Stimulated activated effector memory CD8-positive, alpha-beta T cell treated with anti-CD3 and anti-CD28 coated beads, Interleukin-12 subunit alpha, Interleukin-12 subunit beta, amount 100 ng/mL, for 72 hours (primary cell): ENCODE data around the gene NFATC2.

Source experiments
- ATAC-seq: fragments of 150-1000 bp; cut with Tn5 transposase; 2 replicates; pipeline ENCODE4 v1.10.0; 2021
- DNase-seq, 2 donors: peaks; one replicate each; pipeline ENCODE4 v3.0.0; 2021 to 2022; ENCODE audit warnings: low spot score in 2 of 2
- H3K27ac Mint-ChIP-seq: one replicate; pipeline ENCODE4 v1.8.0; 2022; ENCODE audit warnings: mild to moderate bottlenecking, mixed read lengths
- H3K36me3 Mint-ChIP-seq: one replicate; pipeline ENCODE4 v1.8.0; 2022; ENCODE audit warnings: mild to moderate bottlenecking, mixed read lengths
- H3K4me1 Mint-ChIP-seq: one replicate; pipeline ENCODE4 v1.8.0; 2022; ENCODE audit warnings: mixed read lengths
- H3K4me3 Mint-ChIP-seq: one replicate; pipeline ENCODE4 v1.8.0; 2022; ENCODE audit warnings: mild to moderate bottlenecking, mixed read lengths
- H3K9me3 Mint-ChIP-seq: one replicate; pipeline ENCODE4 v1.8.0; 2022; ENCODE audit warnings: mixed read lengths

The NFATC2 gene

GRCh38 chr20:51444922-51445438, 97.5 kb downstream of the NFATC2 start:
- no peaks in the 10 kb centered on the region for H3K9me3 Mint-ChIP-seq
- no peak overlapping the region for H3K4me3 Mint-ChIP-seq
- H3K27ac Mint-ChIP-seq, result peak overlapping the region; percentile 77
- H3K4me1 Mint-ChIP-seq, result peaks cover 59% of the 10 kb centered on the region
- peaks cover 98% of the 10 kb centered on the region for H3K36me3 Mint-ChIP-seq
- ATAC-seq (no peak), DNase-seq (no peak)

GRCh38 chr20:51444467-51444866, 98.1 kb downstream of the NFATC2 start:
- peaks cover 98% of the 10 kb centered on the region for H3K36me3 Mint-ChIP-seq
- DNase-seq (no peak), ATAC-seq (no peak)
- H3K4me3 Mint-ChIP-seq, result no peak overlapping the region
- H3K27ac Mint-ChIP-seq, result peak overlapping the region; percentile 77
- no peaks in the 10 kb centered on the region for H3K9me3 Mint-ChIP-seq
- peaks cover 64% of the 10 kb centered on the region for H3K4me1 Mint-ChIP-seq

- H3K36me3 Mint-ChIP-seq, result peaks cover 88% of the 10 kb centered on the region
- H3K4me3 Mint-ChIP-seq, result no peak overlapping the region
- ATAC-seq, result no peak
- peaks cover 76% of the 10 kb centered on the region for H3K4me1 Mint-ChIP-seq
- peak overlapping the region; percentile 67 for H3K27ac Mint-ChIP-seq
- no peak for DNase-seq
- no peaks in the 10 kb centered on the region for H3K9me3 Mint-ChIP-seq
These were observed 99.9 kb downstream of the NFATC2 start for GRCh38 chr20:51442602-51443001.

- peaks cover 68% of the 10 kb centered on the region for H3K4me1 Mint-ChIP-seq
- H3K27ac Mint-ChIP-seq, result no peak overlapping the region
- ATAC-seq (no peak), DNase-seq (no peak)
- no peaks in the 10 kb centered on the region for H3K9me3 Mint-ChIP-seq
- no peak overlapping the region for H3K4me3 Mint-ChIP-seq
- peaks cover 91% of the 10 kb centered on the region for H3K36me3 Mint-ChIP-seq
These were observed 101.9 kb downstream of the NFATC2 start for GRCh38 chr20:51440589-51440988.

GRCh38 chr20:51439160-51439689, 103.3 kb downstream of the NFATC2 start:
- H3K4me3 Mint-ChIP-seq, result no peak overlapping the region
- no peak for DNase-seq
- H3K4me1 Mint-ChIP-seq, result peaks cover 67% of the 10 kb centered on the region
- peak overlapping the region; percentile 80 for H3K27ac Mint-ChIP-seq
- H3K9me3 Mint-ChIP-seq, result no peaks in the 10 kb centered on the region
- H3K36me3 Mint-ChIP-seq, result peaks cover 91% of the 10 kb centered on the region
- peak; percentile 24 for ATAC-seq

- H3K27ac Mint-ChIP-seq, result peak overlapping the region; percentile 80
- H3K4me1 Mint-ChIP-seq, result peaks cover 64% of the 10 kb centered on the region
These were observed 104.4 kb downstream of the NFATC2 start for GRCh38 chr20:51438136-51438535.

GRCh38 chr20:51437182-51437924, 105.2 kb downstream of the NFATC2 start:
- Mint-ChIP-seq H3K9me3 (no peaks in the 10 kb centered on the region), H3K4me1 (peaks cover 66% of the 10 kb centered on the region), H3K36me3 (peaks cover 87% of the 10 kb centered on the region), H3K4me3 (peak overlapping the region; percentile 35), H3K27ac (peak overlapping the region; percentile 80)
- ATAC-seq, result peak; percentile 81
- DNase-seq, result peak in 1 of 2 donors; percentile 59

More at GRCh38 chr20:51438136-51438535, 104.4 kb downstream of the NFATC2 start:
- Mint-ChIP-seq H3K36me3 (peaks cover 87% of the 10 kb centered on the region), H3K4me3 (peak overlapping the region; percentile 35), H3K9me3 (no peaks in the 10 kb centered on the region)
- DNase-seq (no peak), ATAC-seq (peak; percentile 55)

GRCh38 chr20:51434580-51435247, 107.8 kb downstream of the NFATC2 start:
- H3K9me3 Mint-ChIP-seq, result no peaks in the 10 kb centered on the region
- DNase-seq (no peak), ATAC-seq (no peak)
- peaks cover 87% of the 10 kb centered on the region for H3K36me3 Mint-ChIP-seq
- H3K27ac Mint-ChIP-seq, result peak overlapping the region; percentile 9
- no peak overlapping the region for H3K4me3 Mint-ChIP-seq
- peaks cover 75% of the 10 kb centered on the region for H3K4me1 Mint-ChIP-seq

GRCh38 chr20:51434026-51434425, 108.5 kb downstream of the NFATC2 start:
- Mint-ChIP-seq H3K4me1 (peaks cover 75% of the 10 kb centered on the region), H3K36me3 (peaks cover 92% of the 10 kb centered on the region), H3K9me3 (no peaks in the 10 kb centered on the region), H3K27ac (no peak overlapping the region), H3K4me3 (no peak overlapping the region)
- no peak for DNase-seq
- ATAC-seq, result no peak

GRCh38 chr20:51432875-51433274, 109.6 kb downstream of the NFATC2 start:
- no peak overlapping the region for H3K4me3 Mint-ChIP-seq
- H3K27ac Mint-ChIP-seq, result peak overlapping the region; percentile 43
- no peak for DNase-seq
- no peaks in the 10 kb centered on the region for H3K9me3 Mint-ChIP-seq
- no peak for ATAC-seq
- H3K36me3 Mint-ChIP-seq, result peaks cover 97% of the 10 kb centered on the region
- H3K4me1 Mint-ChIP-seq, result peaks cover 75% of the 10 kb centered on the region

- no peaks in the 10 kb centered on the region for H3K9me3 Mint-ChIP-seq
- ATAC-seq (no peak), DNase-seq (no peak)
- peaks cover 75% of the 10 kb centered on the region for H3K4me1 Mint-ChIP-seq
- H3K4me3 Mint-ChIP-seq, result no peak overlapping the region
- peak overlapping the region; percentile 63 for H3K27ac Mint-ChIP-seq
- peaks cover 97% of the 10 kb centered on the region for H3K36me3 Mint-ChIP-seq
These were observed 110.2 kb downstream of the NFATC2 start for GRCh38 chr20:51432251-51432784.

GRCh38 chr20:51431321-51431720, 111.2 kb downstream of the NFATC2 start:
- no peak for DNase-seq
- peaks cover 83% of the 10 kb centered on the region for H3K4me1 Mint-ChIP-seq
- H3K36me3 Mint-ChIP-seq, result peaks cover 97% of the 10 kb centered on the region
- no peak overlapping the region for H3K4me3 Mint-ChIP-seq
- no peaks in the 10 kb centered on the region for H3K9me3 Mint-ChIP-seq
- peak overlapping the region; percentile 63 for H3K27ac Mint-ChIP-seq
- ATAC-seq, result no peak

GRCh38 chr20:51430198-51430950, 112.1 kb downstream of the NFATC2 start:
- no peak for ATAC-seq
- H3K36me3 Mint-ChIP-seq, result peaks cover 97% of the 10 kb centered on the region
- no peak for DNase-seq
- H3K27ac Mint-ChIP-seq, result no peak overlapping the region
- H3K4me1 Mint-ChIP-seq, result peaks cover 90% of the 10 kb centered on the region
- no peak overlapping the region for H3K4me3 Mint-ChIP-seq
- H3K9me3 Mint-ChIP-seq, result no peaks in the 10 kb centered on the region

GRCh38 chr20:51429696-51430095, 112.8 kb downstream of the NFATC2 start:
- no peak overlapping the region for H3K4me3 Mint-ChIP-seq
- no peaks in the 10 kb centered on the region for H3K9me3 Mint-ChIP-seq
- ATAC-seq (no peak), DNase-seq (no peak)
- H3K4me1 Mint-ChIP-seq, result peaks cover 90% of the 10 kb centered on the region
- H3K27ac Mint-ChIP-seq, result no peak overlapping the region
- peaks cover 97% of the 10 kb centered on the region for H3K36me3 Mint-ChIP-seq

- Mint-ChIP-seq H3K36me3 (peaks cover 97% of the 10 kb centered on the region), H3K27ac (peak overlapping the region; percentile 27), H3K4me1 (peaks cover 92% of the 10 kb centered on the region), H3K4me3 (no peak overlapping the region), H3K9me3 (no peaks in the 10 kb centered on the region)
- ATAC-seq (no peak), DNase-seq (no peak)
These were observed 113.4 kb downstream of the NFATC2 start for GRCh38 chr20:51429144-51429482.
